ENCODE data around the gene GIT2. TPM values are rescaled to one million over a fixed set of nuclear protein-coding genes. Genes with fewer than 3 reads are reported as not detected.
A peak's percentile ranks its signal among the peaks of the same experiment; 100 is the strongest.

Gene GIT2
- total RNA-seq, 1 donor from 2014 or later, result 54.6 TPM

- peak; percentile 77 for DNase-seq
These were observed 107.8 kb downstream of the GIT2 start for GRCh38 chr12:109888179-109889020.

GRCh38 chr12:109885616-109886015 lies 110.6 kb downstream of the GIT2 start:
- no peak for DNase-seq

- DNase-seq, result no peak
These were observed 112.7 kb downstream of the GIT2 start for GRCh38 chr12:109883461-109883860.

- no peak for DNase-seq
These were observed 114.4 kb downstream of the GIT2 start for GRCh38 chr12:109881752-109882151.

- peak; percentile 15 for DNase-seq
These were observed 115.2 kb downstream of the GIT2 start for GRCh38 chr12:109880938-109881337.

- DNase-seq, result peak; percentile 87
These were observed 115.9 kb downstream of the GIT2 start, which contains the start of gene GLTP for GRCh38 chr12:109880043-109880931. TSS of gene GLTP (minus strand) at chr12:109880541. CDS start at chr12:109880374, 167 bp downstream.

Other genes starting within 250 kb of the GIT2 start
- 1.4 and 2.5 TPM in 2 replicates for gene TRPV4, start 163.0 kb downstream of the GIT2 start, total RNA-seq
- 60.4 and 79.8 TPM in 2 replicates for gene GLTP, start 115.8 kb downstream of the GIT2 start, total RNA-seq
- gene TCHP, start 96.1 kb downstream of the GIT2 start, total RNA-seq, result 7.5 and 17.4 TPM in 2 replicates
- 68.9 and 86.0 TPM in 2 replicates for gene ANKRD13A, start 3.1 kb upstream of the GIT2 start, total RNA-seq
- gene C12orf76, start 52.2 kb upstream of the GIT2 start, total RNA-seq, result 12.6 and 23.5 TPM in 2 replicates
- 8.2 and 10.2 TPM in 2 replicates for gene IFT81, start 128.0 kb upstream of the GIT2 start, total RNA-seq